ENCODE data around the gene HSPB6. TPM values are rescaled to one million over a fixed set of nuclear protein-coding genes. Genes with fewer than 3 reads are reported as not detected.

The HSPB6 gene
- total and polyA plus RNA-seq, 4 donors: 2.7 to 17.7 (median 5.6) TPM

- no peak for TF ChIP-seq HNF4G (IDR thresholded peaks at IDR 0.05)
- no peak for TF ChIP-seq SP1 (IDR thresholded peaks at IDR 0.05)
- no peak for TF ChIP-seq NR2F2 (IDR thresholded peaks at IDR 0.05)
- no peak for TF ChIP-seq MAX (IDR thresholded peaks at IDR 0.05)
- no peak for TF ChIP-seq FOXA2 (IDR thresholded peaks at IDR 0.05)
- no peak for TF ChIP-seq CTCF (IDR thresholded peaks at IDR 0.05; ENCODE audit: low read depth, low read length, missing input control)
- TF ChIP-seq JUND (IDR thresholded peaks at IDR 0.05): no peak
- no peak for TF ChIP-seq REST (IDR thresholded peaks at IDR 0.05)
- no peak for TF ChIP-seq HNF4A (conservative IDR thresholded peaks at IDR 0.05)
- no peak for TF ChIP-seq RAD21 (IDR thresholded peaks at IDR 0.05)
- TF ChIP-seq GABPA (IDR thresholded peaks at IDR 0.05 in 1 of 2, conservative IDR thresholded peaks at IDR 0.05 in 1 of 2): no peak
- TF ChIP-seq FOXA1 (IDR thresholded peaks at IDR 0.05): no peak
- TF ChIP-seq TAF1 (conservative IDR thresholded peaks at IDR 0.05): no peak
- TF ChIP-seq ZBTB33 (IDR thresholded peaks at IDR 0.05): no peak
- TF ChIP-seq YY1 (IDR thresholded peaks at IDR 0.05): no peak
- no peak for TF ChIP-seq EGR1 (IDR thresholded peaks at IDR 0.05; ENCODE audit: low read depth in 2 of 2)
- TF ChIP-seq ATF3 (IDR thresholded peaks at IDR 0.05): no peak
- TF ChIP-seq RXRA (IDR thresholded peaks at IDR 0.05): no peak
- Histone ChIP-seq H3K4me3 (ENCODE audit: low read depth in 1 of 3, low read length in 3 of 3) (no peak overlapping the region), H3K27ac (ENCODE audit: low read depth in 1 of 2, low read length in 2 of 2) (no peak overlapping the region), H3K9ac (ENCODE audit: low read depth in 1 of 2, low read length in 2 of 2) (no peak overlapping the region), H3K9me3 (ENCODE audit: control insufficient read depth in 4 of 4, low read length in 3 of 4) (no peaks in the 10 kb centered on the region), H3K36me3 (ENCODE audit: control insufficient read depth in 4 of 4, insufficient read depth in 3 of 4, low read depth in 1 of 4, low read length in 3 of 4) (peaks cover 65 to 87% (median 75%) of the 10 kb centered on the region in 4 donors), H3K27me3 (ENCODE audit: control insufficient read depth in 4 of 4, insufficient read depth in 4 of 4, low read length in 3 of 4) (no peaks in the 10 kb centered on the region), H3K4me1 (ENCODE audit: control insufficient read depth in 4 of 4, insufficient read depth in 4 of 4, low read length in 3 of 4) (peaks cover 0 to 2% (median 0%) of the 10 kb centered on the region in 4 donors)
- no peak for DNase-seq (ENCODE audit: low spot score)
- 95% methylated on average over 23 of the region's 23 CpGs for WGBS
Observed at GRCh38 chr19:35725216-35725861, 31.5 kb downstream of the HSPB6 start.
